Inflammatory macrophage (primary cell): ENCODE results near the gene HAUS7.

Source experiments
- DNase-seq, 2 donors: peaks; one replicate each; pipeline ENCODE4 v3.0.0-alpha.2; 2020 to 2022

HAUS7 gene

DNA sequence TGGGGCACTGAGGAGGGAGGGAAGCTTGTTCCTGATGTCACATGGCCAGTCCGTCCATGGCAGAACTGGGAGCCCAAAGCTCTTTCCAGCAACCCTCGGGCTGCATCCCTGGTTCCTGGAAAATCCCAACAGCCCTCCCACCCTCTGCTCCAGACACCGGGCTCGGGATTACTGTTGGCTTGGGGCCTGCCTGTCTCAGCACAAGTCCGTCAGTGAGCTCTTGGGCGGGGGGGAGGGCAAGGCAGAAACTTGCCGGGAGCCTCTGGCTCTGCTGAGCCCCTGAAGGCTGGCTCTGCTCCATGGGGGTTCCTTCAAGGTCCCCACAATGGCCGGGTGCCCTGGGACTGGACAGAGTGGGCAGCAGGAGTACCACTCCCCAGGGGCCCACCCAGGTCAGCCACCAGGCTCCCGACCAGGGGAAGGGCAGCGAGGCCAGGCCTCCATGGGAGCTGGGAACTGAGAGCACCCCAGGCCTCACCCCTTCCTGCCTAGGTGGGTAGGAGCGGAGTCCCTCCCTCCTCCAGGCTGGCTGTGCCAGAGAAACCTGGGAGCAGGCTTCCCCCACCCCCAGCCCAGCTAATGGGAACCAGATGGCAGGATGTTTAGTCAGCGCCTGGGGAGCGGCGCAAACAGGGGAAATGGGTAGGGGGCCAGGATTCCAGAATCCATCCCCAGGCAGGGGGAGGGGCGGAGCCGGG, 6.4 kb upstream of the HAUS7 start:
- DNase-seq, result no peak

- DNase-seq, result no peak
Measured at GRCh38 chrX:153475751-153476281, 5.4 kb upstream of the HAUS7 start.

DNA sequence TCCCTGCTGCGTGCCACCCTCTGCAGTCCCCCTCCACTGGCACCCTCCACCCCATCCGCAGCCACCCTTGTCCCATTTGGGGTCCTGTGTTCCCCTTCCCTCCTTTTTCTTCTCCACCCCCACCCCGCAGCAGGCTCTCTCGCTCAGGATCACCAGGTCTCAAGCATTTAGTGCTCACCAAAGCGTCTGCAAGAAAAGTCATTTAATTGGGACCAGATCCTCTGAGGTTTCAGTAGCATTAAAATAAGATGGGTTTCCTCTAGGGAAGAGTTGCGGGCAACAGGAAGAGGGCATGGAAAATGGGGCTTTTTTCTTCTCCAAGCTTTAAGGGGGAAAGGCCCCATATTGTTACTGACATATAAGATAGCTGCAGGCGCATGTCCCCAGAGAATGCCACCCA, 4.9 kb upstream of the HAUS7 start:
- no peak for DNase-seq

DNA sequence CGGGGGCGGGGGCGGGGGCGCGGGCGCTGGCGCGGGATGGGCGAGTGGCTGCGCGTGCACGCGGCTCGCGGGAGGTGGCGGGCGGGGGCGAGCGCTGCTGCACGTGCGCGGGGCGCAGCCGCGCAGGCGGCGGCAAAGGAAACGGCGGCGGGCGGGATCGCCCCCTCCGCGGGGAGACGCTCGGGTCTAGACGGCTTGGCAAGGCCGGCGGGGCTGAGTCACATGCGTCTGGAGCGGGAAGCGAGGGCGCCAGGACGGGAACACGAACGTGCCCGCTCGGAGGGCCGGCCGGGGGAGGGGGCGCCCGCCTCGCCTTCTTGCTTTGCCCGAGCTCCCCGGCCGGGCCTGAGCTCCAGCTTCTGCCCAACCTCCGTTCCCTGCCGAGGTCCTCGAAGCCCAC, 4.3 kb upstream of the HAUS7 start:
- peak in 1 of 2 donors; percentile 30 for DNase-seq

DNA sequence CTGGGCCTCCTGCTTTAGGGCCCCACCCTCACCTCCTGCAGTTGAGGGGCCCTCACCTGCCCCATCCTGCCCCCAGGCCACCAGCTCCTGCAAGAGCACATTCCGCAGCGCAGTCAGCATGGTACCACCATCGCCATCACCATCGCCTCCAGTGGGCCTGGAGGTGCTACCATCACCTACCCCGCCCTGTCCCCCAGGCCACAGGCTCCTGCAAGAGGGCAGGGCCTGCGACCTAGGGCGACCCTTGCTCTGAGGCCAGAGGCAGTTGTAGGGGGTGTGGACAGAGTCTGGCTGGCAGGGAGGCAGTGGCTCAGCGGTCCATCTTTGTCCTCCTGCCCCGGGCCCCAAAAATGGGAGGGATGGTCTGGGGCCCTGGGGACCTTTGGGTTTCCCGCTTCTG, 3.9 kb upstream of the HAUS7 start:
- DNase-seq, result no peak

GRCh38 chrX:153473126-153473525, 2.8 kb upstream of the HAUS7 start:
- no peak for DNase-seq

- DNase-seq, result no peak
Measured at GRCh38 chrX:153471663-153472280, 1.4 kb upstream of the HAUS7 start.

GRCh38 chrX:153469811-153470410, 465 bp downstream of the HAUS7 start:
- DNase-seq, result peak; percentile 2 to 15

DNA sequence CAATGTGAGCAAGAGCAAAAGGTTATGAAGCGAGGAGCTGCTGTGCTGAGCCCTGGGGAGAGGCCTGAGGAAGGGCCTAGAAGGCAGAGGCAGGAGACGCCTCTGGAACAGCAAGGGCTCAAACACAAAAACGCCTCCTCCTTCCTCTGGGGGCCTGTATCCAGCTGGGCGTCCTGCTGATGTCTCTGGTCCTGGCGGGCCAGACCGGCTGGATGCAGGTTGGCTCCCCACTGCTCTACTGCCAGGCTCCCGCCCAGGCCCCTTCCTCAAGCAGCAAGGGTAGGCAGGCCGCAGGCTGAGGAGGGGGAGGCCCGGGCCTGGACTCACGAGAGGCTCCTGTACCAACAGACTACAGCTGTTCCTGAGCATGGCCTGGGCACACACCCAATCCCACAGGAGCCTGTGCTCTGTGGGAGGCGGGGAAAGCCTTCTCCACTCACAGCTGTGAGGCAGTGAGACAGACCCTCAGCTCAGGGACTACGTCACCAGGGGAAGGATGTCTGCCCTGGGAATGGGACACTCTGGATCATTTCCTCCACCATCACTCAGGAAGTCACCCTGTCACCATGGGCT, 2.3 kb downstream of the HAUS7 start:
- DNase-seq, result no peak

DNA sequence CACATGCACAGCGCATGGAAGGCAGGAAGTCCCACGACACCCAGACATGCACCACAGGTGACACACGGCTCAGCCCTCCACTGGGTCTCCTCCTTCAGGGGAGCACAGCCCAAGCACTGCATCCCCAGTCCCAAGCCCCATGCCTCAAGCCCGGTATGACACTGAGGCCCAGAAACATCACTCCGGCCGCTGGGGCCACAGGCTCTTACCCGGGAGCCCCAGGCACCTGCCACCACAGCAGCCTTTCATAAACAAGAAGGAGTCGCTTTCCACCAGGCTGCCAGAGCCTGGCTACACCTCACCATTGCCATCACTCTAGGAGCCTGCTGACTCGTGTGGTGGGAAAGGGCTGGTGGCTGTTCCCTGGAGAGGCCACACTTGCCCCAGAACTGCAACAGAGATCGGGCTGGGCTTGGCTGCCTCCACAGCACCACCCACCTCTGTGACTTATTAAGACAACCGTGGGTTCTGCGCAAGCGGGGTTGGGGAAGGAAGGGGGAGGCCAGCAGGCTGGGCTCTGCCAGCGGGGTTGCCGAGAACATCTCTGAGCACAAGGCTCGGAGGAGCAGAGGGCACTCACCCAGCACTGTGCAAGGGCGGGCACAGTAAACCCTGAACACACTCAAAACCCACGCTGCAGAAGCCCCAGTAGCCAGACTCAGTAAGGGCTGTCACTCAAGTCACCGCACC, 4.5 kb downstream of the HAUS7 start:
- DNase-seq, result no peak

- DNase-seq, result no peak
Measured at GRCh38 chrX:153464116-153464515, 6.3 kb downstream of the HAUS7 start.

DNA sequence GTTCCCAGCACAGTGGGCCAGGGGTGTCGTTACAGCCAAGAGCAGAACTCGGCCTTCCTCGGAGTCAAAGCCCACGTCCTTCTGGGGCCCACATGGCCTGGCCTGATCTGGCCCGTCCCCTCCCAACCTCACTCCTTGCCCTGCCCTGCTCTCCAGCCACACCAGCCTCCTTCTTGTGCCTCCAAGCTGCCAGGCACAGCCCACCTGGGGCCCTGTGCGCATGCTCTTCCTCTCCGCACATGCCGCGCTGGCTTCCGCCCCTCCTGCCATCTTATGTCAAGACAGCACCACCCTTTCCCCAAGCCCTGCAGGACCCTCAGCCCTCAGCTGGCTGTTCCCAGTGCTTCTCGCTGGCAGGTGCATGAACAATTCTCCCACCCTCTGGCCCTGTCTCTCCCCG, 6.8 kb downstream of the HAUS7 start:
- no peak for DNase-seq

DNA sequence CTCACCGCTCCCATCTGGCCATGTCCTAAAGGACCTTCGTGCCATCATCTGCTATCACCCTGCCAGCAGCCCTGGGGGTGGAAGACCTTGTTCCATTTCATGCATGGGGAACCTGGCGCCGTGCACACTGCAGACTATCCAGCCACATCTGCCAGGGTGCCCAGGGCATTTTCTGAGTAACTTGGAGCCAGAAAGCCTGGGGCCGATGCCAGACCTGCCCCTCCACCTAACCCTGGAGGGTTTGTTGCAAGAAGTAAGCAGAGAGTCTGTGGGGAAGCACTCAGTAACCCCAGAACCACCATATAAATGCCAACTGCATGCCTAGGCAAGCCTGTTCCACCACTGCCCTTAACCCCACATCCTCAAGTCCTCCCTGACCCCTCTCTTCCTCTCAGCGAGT, 7.3 kb downstream of the HAUS7 start:
- no peak for DNase-seq

- DNase-seq, result no peak
Measured at GRCh38 chrX:153462291-153462690, 8.1 kb downstream of the HAUS7 start.

GRCh38 chrX:153460826-153461225, 9.6 kb downstream of the HAUS7 start:
- peak; percentile 4 to 37 for DNase-seq

DNA sequence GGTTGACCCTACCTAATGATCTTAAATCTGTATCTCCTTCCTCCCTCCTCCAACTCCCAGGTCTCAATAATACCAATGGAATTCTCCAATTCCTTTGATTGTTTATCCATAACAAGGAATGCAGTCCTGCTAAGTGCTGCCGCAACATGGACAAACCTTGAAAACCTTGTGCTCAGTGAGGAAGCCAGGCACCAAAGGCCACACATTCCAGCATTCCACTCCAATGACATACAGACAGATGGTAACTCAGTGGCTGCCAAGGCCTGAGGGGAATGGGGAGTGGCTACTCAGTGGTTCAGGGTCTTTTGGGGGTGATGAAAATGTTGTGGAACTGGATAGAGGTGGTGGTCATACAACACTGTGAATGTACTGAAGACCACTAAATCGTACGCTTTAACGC, 10.4 kb downstream of the HAUS7 start:
- no peak for DNase-seq

- no peak for DNase-seq
Measured at GRCh38 chrX:153458476-153458875, 11.9 kb downstream of the HAUS7 start.

- DNase-seq, result no peak
Measured at GRCh38 chrX:153457827-153458466, 12.4 kb downstream of the HAUS7 start.

DNA sequence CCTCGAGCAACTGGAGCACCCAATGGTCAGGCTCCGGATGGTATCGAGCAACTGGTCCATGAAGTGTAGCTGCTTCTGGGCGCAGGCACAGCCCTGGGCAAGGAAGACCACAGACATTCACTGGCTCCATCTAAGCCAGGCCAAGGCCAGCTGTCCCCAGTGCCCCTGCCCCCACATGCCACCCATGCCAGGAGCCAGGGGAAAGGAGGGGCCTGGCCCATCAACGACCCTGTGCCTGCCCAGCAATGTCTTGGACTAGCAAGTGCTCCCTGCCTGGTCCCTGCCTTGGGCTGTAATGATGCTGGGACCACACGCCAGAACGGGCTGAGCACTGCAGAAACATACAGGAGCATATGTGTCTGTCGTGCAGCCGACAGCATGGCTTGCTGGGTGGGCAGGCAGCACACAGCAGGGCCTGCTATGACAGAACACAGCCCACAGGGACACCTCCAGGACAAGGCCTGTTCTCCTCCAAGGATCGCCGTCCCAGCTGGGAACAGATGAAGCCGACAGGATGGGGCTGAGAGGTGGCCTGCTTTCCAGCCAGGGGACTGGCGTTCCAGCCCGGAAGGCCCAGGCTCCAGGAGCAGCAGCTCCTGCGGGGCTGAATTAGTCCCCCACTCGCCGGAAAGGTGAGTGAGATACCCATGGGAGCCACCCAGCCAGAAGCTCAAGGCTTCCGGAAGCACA, 13.1 kb downstream of the HAUS7 start:
- DNase-seq, result no peak

DNA sequence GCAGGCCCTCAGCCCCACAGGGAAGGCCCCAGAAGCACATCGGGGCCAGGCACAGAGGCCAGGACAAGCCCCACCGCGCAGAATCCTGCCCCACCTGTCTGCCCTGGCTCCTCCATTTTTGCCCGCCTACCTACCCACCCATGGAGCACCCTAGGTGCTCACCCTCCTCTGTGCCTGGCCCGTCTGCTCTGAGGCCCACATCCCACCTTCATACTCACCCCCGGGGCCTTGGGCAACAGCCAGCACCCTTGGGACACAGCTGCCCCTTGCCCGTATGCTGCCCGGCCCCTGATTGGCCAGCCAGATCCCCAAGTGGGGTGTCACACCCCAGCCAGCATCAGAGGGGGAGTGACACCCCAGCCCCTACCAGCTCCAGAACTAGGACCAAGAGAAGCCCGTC, 13.7 kb downstream of the HAUS7 start:
- DNase-seq, result no peak

- no peak for DNase-seq
Measured at GRCh38 chrX:153456161-153456560, 14.2 kb downstream of the HAUS7 start.

DNA sequence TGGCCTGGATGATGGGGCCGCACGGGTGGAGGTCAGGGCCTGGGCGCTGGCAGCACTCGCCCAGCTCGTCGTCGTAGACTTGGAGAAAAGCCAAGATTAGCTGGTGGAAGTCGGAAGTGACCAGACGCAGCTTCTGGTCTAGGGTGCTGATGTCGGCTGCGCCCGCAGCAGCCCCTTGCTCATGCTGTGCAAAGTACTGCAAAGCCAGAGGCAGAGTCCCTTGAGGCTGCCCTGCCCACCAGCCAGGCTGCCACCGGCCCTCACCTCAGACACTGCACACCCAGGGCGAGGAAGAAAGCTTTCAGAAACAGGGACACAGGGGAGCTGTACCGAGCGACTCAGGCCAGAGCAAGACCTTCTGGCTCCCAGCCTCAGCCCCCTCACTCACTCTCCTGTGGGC, 14.8 kb downstream of the HAUS7 start:
- DNase-seq, result no peak
